GM18526 (cell line): ENCODE measurements around the gene FOXO6.

Source experiments
- POLR2A ChIP-seq: IDR thresholded peaks from 3 replicates; pipeline ENCODE4 v1.6.1; 2011; ENCODE audit not compliant: insufficient read length; ENCODE audit errors: extremely low read depth

The FOXO6 gene

DNA sequence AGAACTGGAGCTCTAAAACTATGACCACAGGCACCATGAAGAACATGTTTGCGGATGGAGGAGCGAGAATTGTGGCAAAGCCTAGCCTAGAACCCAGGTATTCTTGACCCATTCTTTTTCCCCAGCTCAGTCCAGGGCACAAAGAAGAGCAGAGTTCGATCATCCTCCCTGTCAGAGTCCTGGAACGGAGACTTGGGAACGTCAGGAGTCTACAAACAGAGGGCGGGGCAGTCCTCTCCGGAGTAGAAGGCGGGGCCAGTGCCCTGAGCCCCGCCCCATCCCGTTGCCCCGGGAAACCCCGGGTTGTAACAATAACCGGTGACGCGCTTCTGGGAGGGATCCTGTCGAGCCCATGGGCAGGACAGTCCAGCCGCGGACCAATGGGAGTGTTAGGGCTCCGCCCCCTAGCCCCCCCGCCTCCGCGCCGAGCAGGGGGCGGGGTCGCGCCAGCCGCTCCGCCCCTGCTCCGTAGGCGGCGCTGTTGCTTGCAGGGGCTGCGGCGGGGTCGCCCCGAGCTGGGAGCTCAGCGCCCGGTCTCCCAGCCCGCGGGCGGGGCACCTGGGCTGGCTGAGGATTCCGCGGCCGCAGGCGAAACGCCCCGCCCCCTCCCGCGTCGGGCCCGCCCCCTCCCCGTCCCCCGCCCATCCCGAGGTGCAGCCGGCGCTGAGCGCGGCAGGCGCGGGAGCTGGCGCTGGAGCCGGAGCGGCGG, at the start of gene FOXO6:
Gene FOXO6 (plus strand): TSS at position 649 of the 709 bp plus-strand sequence.
- no peak for TF ChIP-seq POLR2A

- no peak for TF ChIP-seq POLR2A
These were observed 48.1 kb upstream of the FOXO6 start for GRCh38 chr1:41312991-41313645.

DNA sequence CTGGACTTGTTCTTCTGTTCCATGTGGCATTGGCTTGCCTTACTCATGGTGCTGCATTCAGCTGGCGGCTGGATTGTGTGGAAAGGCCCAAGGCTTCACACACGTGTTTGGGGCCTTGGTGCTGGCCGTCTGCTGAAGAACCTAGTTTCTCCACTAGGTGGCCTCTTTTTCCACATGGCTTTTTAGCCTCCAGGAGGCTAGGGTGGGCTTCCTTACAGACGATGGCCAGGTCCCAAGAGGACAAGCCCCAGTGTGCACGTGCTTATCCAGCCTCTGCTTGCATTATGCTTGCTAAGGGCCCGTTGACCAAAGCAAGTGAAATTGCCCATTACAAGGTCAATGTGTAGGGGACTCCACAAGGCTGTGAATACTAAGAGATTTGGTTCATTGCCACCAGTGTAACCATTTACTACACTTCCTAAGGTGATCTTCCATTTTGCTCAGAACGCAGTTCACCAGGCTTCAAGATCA, 47.5 kb upstream of the FOXO6 start:
- TF ChIP-seq POLR2A = no peak

DNA sequence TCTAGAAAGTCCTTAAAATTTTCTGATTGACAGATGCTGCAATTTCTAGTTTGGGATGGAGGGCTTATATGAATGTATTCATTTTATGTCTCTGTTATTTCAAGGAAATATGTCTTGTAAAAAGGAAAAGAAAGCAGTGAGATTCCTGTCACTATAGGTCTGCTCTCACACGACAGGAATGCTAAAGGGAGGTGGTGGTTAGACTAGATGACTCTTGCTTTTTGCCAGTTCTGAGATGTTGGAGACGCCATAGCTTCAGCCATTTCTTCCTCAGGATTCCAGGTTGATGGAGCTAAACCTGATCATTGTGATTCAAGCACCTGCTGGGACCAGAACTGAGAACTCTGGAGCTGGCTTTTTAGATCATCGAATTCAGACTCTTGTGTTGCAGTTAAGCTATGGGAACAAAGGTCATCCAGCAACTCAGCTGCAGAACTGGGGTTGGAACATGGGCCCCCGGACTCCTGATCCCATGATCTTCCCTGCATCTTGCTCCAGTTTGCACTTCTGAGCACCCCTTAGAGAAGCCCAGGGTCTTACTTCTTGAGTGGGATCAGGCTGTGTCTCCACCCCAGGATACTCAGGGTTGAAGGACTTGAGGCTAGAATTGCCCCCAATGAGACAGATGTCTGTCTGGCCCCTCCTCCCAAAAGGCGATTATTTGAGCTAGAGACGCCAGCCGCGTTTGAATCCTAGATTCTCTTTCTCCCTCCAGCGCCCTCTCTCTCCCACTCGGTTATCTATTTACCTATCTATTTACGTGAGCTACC, 46.7 kb upstream of the FOXO6 start:
- TF ChIP-seq POLR2A = no peak

DNA sequence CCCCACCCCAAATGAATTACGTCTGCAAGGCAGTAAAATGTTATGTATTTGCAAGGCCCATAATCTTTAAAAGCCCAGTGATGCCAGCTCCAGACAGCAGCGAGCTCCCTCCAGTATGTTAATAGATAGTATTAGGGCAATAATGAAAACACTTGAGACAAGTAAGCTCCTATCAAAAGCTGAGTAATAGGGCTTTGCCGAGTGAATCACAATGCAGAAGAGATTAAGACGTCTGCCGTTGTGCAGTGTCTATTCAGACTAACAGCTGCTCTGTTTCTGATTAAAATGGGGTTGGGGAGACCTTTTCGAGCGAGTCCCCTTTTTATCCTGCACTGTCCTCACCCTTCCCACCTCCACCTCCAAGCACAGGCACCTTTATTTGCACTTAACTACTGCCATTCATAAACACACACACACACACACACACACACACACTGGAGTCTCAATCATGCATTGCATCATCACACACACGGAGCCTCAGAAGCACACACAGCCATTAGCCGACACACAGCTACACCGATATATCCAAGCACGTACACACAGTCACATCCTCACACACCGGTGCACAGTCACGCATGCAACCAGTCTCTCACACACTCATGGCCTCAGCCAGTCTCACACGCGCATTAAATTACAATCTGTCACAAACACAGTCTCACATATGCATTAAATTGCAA, 46.0 kb upstream of the FOXO6 start:
- no peak for TF ChIP-seq POLR2A

- TF ChIP-seq POLR2A = no peak
These were observed 45.4 kb upstream of the FOXO6 start for GRCh38 chr1:41315871-41316270.

GRCh38 chr1:41317361-41317760, 43.9 kb upstream of the FOXO6 start:
- TF ChIP-seq POLR2A = no peak

GRCh38 chr1:41318135-41318534, 43.1 kb upstream of the FOXO6 start:
- TF ChIP-seq POLR2A = no peak

DNA sequence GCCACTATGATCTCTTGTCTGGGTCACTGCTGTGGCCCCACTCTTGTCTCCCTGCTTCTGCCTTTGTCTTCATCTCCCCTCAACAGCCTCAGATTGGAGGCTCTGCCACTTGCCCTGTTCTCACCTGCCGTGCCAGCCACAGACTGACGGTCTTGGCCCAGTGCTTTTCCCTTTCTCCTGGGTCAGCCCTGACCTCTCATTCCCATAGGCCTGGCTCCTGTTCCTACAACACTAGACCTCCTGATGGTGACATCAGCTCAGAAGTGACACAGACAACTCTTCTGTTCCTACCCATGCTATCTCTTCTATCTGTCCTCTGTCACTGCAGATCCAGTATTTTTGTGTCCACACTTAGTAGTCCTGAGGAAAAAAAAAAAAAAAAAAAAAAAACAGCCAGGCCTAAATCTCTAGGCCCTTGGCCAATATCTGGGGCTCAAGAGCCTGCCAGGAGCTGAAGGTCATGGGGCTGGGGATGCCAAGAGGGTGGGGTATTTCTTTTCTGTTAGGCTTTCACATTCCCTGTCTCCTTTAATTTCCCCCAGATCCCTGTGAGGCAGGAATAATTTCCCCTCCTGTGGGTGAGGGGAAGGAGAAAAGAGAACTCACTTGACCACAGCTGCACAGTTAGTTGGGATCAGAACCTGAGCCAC, 42.0 kb upstream of the FOXO6 start:
- no peak for TF ChIP-seq POLR2A

GRCh38 chr1:41319807-41320711, 41.2 kb upstream of the FOXO6 start:
- no peak for TF ChIP-seq POLR2A

DNA sequence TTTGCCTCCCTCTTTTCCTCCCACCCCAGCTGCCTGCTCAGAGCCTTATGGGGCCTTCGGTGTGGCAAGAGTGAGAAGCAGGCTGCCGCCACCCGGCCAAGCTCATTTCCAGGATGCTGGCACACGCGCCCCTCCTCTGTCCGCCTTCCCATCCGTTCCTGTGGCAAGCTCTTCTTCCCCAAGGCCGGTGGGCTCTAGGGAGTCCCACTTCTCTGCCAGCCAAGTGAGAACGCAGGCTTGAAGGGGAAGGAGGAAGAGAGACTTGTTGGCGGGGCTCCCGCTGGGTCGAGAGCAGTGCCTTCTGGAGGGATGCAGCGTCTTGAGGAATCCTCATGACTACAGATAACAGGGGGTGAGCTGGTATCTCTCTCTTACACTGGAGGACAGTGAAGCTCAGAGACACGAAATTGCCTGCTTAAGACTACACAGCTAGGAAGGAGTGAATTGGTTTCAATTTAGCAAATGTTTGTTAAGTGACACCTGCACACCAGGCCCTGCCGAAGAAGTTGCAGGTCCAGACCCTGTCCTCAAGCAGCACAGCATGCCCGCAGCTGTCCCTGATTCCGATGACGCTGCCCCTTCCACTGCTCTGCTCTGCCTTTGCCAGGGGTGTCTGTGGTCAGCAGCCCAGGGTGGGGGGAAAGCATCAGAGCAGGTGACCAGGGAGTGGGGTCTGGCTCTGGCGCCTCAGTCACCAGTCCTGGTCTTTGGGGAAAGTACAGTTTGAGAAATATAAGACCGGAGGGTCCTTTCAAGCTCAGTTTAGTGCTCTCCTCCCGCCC, 40.1 kb upstream of the FOXO6 start:
- no peak for TF ChIP-seq POLR2A

DNA sequence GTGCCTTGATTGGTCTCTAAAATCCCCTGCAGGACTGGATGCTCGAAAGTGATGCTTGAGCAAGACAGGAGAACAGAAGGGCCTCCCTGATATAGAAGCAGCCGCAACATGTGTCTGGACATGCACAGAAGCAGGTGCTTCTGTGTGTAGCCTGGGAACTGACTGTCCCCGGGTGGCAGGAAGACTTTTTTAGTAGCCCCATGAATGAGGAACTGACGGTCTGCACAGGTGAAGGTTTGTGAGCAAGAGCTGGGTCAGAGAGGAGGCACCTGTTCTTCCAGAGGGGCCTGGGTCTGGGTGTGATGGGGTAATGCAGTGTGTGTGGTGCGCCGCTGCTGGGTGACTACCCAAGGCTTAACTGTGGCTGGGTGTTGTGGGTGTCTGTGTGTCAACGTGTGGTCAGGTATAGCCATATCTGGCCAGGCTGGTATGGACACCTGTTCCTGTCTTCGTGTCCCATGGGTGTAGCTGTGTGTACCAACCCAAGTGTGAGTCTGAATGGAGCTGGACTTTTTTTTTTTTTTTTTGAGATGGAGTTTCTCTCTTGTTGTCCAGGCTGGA, 39.1 kb upstream of the FOXO6 start:
- TF ChIP-seq POLR2A = no peak

DNA sequence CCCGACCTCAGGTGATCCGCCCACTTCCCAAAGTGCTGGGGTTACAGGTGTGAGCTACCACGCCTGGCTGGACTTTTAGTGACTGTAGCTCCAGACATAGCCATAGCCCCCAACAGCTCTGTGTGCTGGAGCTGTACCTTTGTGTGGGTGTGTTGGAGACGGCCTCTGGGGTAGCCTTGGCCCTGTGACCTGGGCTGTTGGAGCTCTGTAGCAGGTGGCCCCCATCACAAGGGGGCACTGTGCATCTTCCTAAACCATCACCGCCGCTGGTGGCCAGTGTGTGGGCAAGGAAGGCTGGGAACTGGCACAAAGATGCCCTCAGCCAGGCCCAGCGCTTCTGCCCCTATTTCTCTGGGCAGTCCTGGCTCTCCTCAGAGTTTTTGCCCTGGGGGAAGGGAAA, 38.4 kb upstream of the FOXO6 start:
- TF ChIP-seq POLR2A = no peak

- TF ChIP-seq POLR2A = no peak
These were observed 38.0 kb upstream of the FOXO6 start for GRCh38 chr1:41323243-41323642.
